Stimulated activated CD4-positive, alpha-beta T cell treated with anti-CD3 and anti-CD28 coated beads, TNF-alpha, amount 100 ng/mL, for 48 hours (primary cell): ENCODE measurements around the gene GREM2.

Experiments
- DNase-seq, 3 donors: peaks; one replicate each; pipeline ENCODE4 v3.0.0-alpha.2; 2020; ENCODE audit warnings: low read depth in 3 of 3

Gene GREM2

GRCh38 chr1:240455228-240455821 lies 156.6 kb downstream of the GREM2 start:
- DNase-seq: no peak

- no peak for DNase-seq
Observed at GRCh38 chr1:240445369-240445768, 166.6 kb downstream of the GREM2 start.

DNA sequence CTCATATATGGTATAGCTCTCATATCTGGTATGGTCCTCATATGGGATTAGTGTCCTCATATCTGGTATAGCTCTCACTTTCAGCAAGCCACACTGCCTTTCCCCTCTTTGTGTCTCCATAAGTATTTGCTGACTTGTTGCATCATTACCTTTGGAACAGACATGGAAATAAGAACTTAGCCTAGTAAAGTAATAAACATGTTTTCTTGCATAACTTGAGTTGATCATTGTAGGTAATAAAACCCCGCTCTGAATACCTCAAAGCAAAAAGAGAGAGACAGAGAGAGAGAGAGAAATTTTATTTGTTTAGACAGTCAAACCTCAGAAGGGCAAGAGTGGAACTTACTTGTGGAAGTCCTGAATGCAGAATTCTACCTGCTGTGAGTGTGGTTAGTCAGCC lies 170.3 kb downstream of the GREM2 start:
- DNase-seq: no peak
